B cell (primary cell): ENCODE measurements around the gene TRPM1. TPM values are rescaled to one million over a fixed set of nuclear protein-coding genes. Genes with fewer than 3 reads are reported as not detected.

Experiments
- ATAC-seq: fragments of 200-7000 bp; cut with Tn5 transposase; one replicate; pipeline ENCODE4 v1.10.0; 2021; ENCODE audit warnings: low read depth, mild to moderate bottlenecking, moderate number of reproducible peaks, moderate library complexity
- CTCF ChIA-PET: fragments of 350-600 bp; sonication (Branson Sonifier 250); formaldehyde crosslinking; loops from one replicate; lab custom pipeline; 2021; ENCODE audit warnings: antibody characterized with exemption, inconsistent platforms; lab: Charles Lee
- POLR2A ChIA-PET: fragments of 350-600 bp; sonication (Branson Sonifier 250); formaldehyde crosslinking; loops from one replicate; lab custom pipeline; 2021; ENCODE audit warnings: antibody characterized with exemption; lab: Charles Lee
- DNase-seq: peaks from one replicate; pipeline ENCODE4 v3.0.0; 2013
- H2AFZ ChIP-seq: 2 replicates; pipeline ENCODE4 v1.6.1; 2012; ENCODE audit warnings: mild to moderate bottlenecking, low read depth, low read length; ENCODE audit not compliant: insufficient read depth, poor library complexity, severe bottlenecking
- H3K27ac ChIP-seq, 2 donors: 1 replicate in 1 of 2; 2 replicates in 1 of 2; pipeline ENCODE4 v1.5.1; 2012 to 2013; ENCODE audit warnings: low read length in 2 of 2, mild to moderate bottlenecking in 2 of 2, moderate library complexity in 1 of 2
- H3K27me3 ChIP-seq, 4 experiments: fragments of 200-600 bp in 1 of 4; sonication (generic) in 1 of 4; replicated peaks in 1 of 4; 1 replicate in 2 of 4; 2 replicates in 2 of 4; pipeline versions ENCODE4 v1.6.1 to v1.7.0; 2013 to 2016; ENCODE audit warnings: low read length in 3 of 4, mild to moderate bottlenecking in 2 of 4, mixed read lengths in 1 of 4, moderate library complexity in 1 of 4; ENCODE audit not compliant: insufficient read depth in 4 of 4, control insufficient read depth in 3 of 4; ENCODE audit errors: control extremely low read depth in 1 of 4
- H3K36me3 ChIP-seq, 2 experiments: replicated peaks in 1 of 2; 1 replicate in 1 of 2; 2 replicates in 1 of 2; pipeline versions ENCODE4 v1.6.1 to v1.7.1; 2013; ENCODE audit warnings: low read length in 1 of 2; ENCODE audit not compliant: insufficient read depth in 2 of 2, control insufficient read depth in 1 of 2; ENCODE audit errors: control extremely low read depth in 1 of 2, extremely low read depth in 1 of 2
- H3K4me1 ChIP-seq, 2 donors: fragments of 200-600 bp in 1 of 2; sonication (generic) in 1 of 2; 1 replicate in 1 of 2; 2 replicates in 1 of 2; pipeline versions ENCODE4 v1.5.1 to v1.6.1; 2013 to 2017; ENCODE audit warnings: low read length in 2 of 2; ENCODE audit not compliant: control insufficient read depth in 2 of 2, insufficient read depth in 2 of 2
- H3K4me2 ChIP-seq: replicated peaks from 2 replicates; pipeline ENCODE3; 2012; ENCODE audit warnings: mild to moderate bottlenecking, low read depth, low read length; ENCODE audit not compliant: poor library complexity, severe bottlenecking
- H3K4me3 ChIP-seq, 5 experiments: fragments of 200-600 bp in 1 of 5; sonication (generic) in 1 of 5; 1 replicate in 3 of 5; 2 replicates in 2 of 5; pipeline versions ENCODE4 v1.5.1 to v1.7.0; 2011 to 2016; ENCODE audit warnings: low read length in 4 of 5, mild to moderate bottlenecking in 4 of 5, low read depth in 2 of 5, control low read depth in 1 of 5, moderate library complexity in 1 of 5; ENCODE audit not compliant: insufficient read depth in 1 of 5; ENCODE audit errors: control extremely low read depth in 1 of 5, extremely low read depth in 1 of 5
- H3K79me2 ChIP-seq: fragments of 200-600 bp; sonication (generic); one replicate; pipeline ENCODE4 v1.6.0; 2016; ENCODE audit warnings: low read length; ENCODE audit not compliant: control insufficient read depth, insufficient read depth
- H3K9ac ChIP-seq: fragments of 200-600 bp; sonication (generic); 2 replicates; pipeline ENCODE4 v1.6.1; 2017; ENCODE audit warnings: mild to moderate bottlenecking, low read length, moderate library complexity
- H3K9me3 ChIP-seq, 3 donors: one replicate each; pipeline versions ENCODE4 v1.6.1 to v1.7.1; 2013; ENCODE audit warnings: low read length in 2 of 3; ENCODE audit not compliant: control insufficient read depth in 2 of 3, insufficient read depth in 1 of 3; ENCODE audit errors: control extremely low read depth in 1 of 3
- H4K20me1 ChIP-seq: 2 replicates; pipeline ENCODE4 v1.6.0; 2012; ENCODE audit warnings: mild to moderate bottlenecking, low read length; ENCODE audit not compliant: insufficient read depth, control insufficient read depth, poor library complexity, severe bottlenecking
- H3K27ac Mint-ChIP-seq: one replicate; pipeline ENCODE4 v1.8.0; 2021; ENCODE audit warnings: mixed read lengths
- H3K27me3 Mint-ChIP-seq: one replicate; pipeline ENCODE4 v1.8.0; 2021; ENCODE audit warnings: mixed read lengths
- H3K4me1 Mint-ChIP-seq: one replicate; pipeline ENCODE4 v1.8.0; 2021; ENCODE audit warnings: mixed read lengths
- H3K4me3 Mint-ChIP-seq: one replicate; pipeline ENCODE4 v1.8.0; 2021; ENCODE audit warnings: mixed read lengths
- H3K9me3 Mint-ChIP-seq: one replicate; pipeline ENCODE4 v1.8.0; 2022; ENCODE audit warnings: mixed read lengths; ENCODE audit not compliant: insufficient read depth
- CTCF ChIP-seq: fragments of 200-600 bp; IDR thresholded peaks from one replicate; pipeline ENCODE4 v1.8.0; 2022; ENCODE audit warnings: antibody characterized with exemption, mild to moderate bottlenecking
- EZH2 ChIP-seq: IDR thresholded peaks from 2 replicates; pipeline ENCODE4 v1.6.1; 2012; ENCODE audit warnings: borderline replicate concordance, low read depth, mild to moderate bottlenecking, moderate library complexity, low read length; ENCODE audit not compliant: insufficient read depth, poor library complexity, severe bottlenecking
- WGBS: methylation state at CpG from one replicate; pipeline ENCODE4 v1.1.5; 2013; ENCODE audit warnings: missing lambda C conversion rate; ENCODE audit not compliant: insufficient coverage; 5-methylcytosine and 5-hydroxymethylcytosine counted together
- intact Hi-C: fragments of 100-400 bp; cut with micrococcal nuclease; formaldehyde crosslinking; loops from one replicate; pipeline ENCODE4 v1.10.0; 2022
- polyA plus RNA-seq: library from polyadenylated mRNA; depleted of rRNA; stranded (reverse); fragments of >200 nt; gene quantifications from 2 replicates; pipeline ENCODE4 v1.2.3, GENCODE V29; 2012
- total RNA-seq, 2 donors: library from RNA; stranded (reverse); fragments of 120-200 nt in 1 of 2; gene quantifications; 1 replicate in 1 of 2; 2 replicates in 1 of 2; pipeline versions ENCODE4 v1.2.3 to v1.2.4, GENCODE V29; 2013 to 2022

Gene TRPM1
- total and polyA plus RNA-seq, 2 donors (not counting 1 experiment from before 2014, with no cell fraction given), result 0.07 TPM; not detected in 1

DNA sequence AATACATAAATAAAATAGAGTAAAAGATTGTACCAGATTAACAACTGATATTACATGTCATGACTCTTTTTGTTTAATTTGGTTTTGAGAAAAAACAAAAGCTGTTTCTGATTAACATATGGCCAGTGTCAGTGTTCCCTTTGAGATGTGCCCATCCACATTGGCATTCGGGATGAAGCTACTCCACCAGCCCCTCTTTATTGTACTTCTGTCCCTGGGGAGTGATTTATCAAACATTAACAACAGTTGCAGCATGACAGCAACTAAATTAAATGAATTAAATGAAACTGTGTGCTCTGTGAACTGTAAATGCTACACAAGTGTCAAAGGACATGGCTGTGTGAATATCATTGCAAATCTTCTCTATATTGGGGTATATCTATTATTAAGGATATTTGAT lies 84.2 kb downstream of the TRPM1 start:
- Histone ChIP-seq H3K27ac (no peak overlapping the region), H3K9ac (no peak overlapping the region), H2AFZ (no peak overlapping the region), H3K36me3 (no peaks in the 10 kb centered on the region), H3K27me3 (no peaks in the 10 kb centered on the region), H3K4me1 (peaks cover 54 to 58% of the 10 kb centered on the region in 2 donors), H3K4me2 (no peak overlapping the region), H3K79me2 (no peaks in the 10 kb centered on the region), H4K20me1 (no peaks in the 10 kb centered on the region), H3K4me3 (no peak overlapping the region), H3K9me3 (peaks cover 2 to 10% (median 8%) of the 10 kb centered on the region in 3 donors)
- H3K9me3 Mint-ChIP-seq, result peaks cover 2% of the 10 kb centered on the region
- no peaks in the 10 kb centered on the region for H3K27me3 Mint-ChIP-seq
- ChIA-PET CTCF (interaction anchor here (1.3 to 1.5 kb wide), 2 partner anchors 17 to 418 kb away, joined by 3 read pairs; no protein-coding TSS in a partner anchor), POLR2A (no interaction called here)
- TF ChIP-seq EZH2, result no peak
- TF ChIP-seq CTCF, result no peak
- ATAC-seq (no peak), DNase-seq (no peak)
- H3K4me3 Mint-ChIP-seq, result no peak overlapping the region
- intact Hi-C loops, result no loop called here
- no peak overlapping the region for H3K27ac Mint-ChIP-seq
- WGBS, result no CpG with 5 or more reads among the region's 1 CpG
- H3K4me1 Mint-ChIP-seq, result peaks cover 57% of the 10 kb centered on the region

DNA sequence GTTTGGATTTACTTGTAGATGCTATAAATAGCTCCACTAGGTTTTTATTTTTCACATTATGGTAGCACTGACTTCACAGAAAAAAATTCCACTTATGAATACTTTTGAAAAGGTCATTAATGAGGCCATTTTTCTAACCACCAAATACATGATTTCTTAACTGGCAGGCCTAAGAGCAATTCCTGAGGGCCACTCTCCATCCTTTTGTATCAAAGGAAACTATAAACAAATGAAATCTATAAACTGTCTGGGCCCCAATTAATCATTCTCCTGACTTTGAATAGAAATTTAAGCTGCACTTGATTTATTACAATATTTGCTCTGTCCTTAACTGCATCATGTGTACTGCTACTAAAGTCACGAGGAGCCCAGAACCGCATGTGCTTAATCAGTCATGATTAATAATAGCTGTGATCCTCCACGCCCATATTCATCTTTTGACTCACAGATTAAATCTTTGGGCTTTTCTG lies 85.0 kb downstream of the TRPM1 start:
- Mint-ChIP-seq H3K27me3 (no peaks in the 10 kb centered on the region), H3K27ac (no peak overlapping the region), H3K4me3 (no peak overlapping the region), H3K4me1 (peaks cover 52% of the 10 kb centered on the region), H3K9me3 (peaks cover 2% of the 10 kb centered on the region)
- Histone ChIP-seq H3K36me3 (no peaks in the 10 kb centered on the region), H3K9me3 (peaks cover 5 to 14% (median 14%) of the 10 kb centered on the region in 3 donors), H4K20me1 (no peaks in the 10 kb centered on the region), H2AFZ (no peak overlapping the region), H3K27ac (no peak overlapping the region), H3K4me1 (peaks cover 46 to 51% of the 10 kb centered on the region in 2 donors), H3K27me3 (no peaks in the 10 kb centered on the region), H3K4me2 (no peak overlapping the region), H3K4me3 (no peak overlapping the region), H3K9ac (no peak overlapping the region), H3K79me2 (no peaks in the 10 kb centered on the region)
- CTCF ChIA-PET, result interaction anchor here (1.3 to 1.6 kb wide), 3 partner anchors 9 to 418 kb away, joined by 3 to 5 read pairs (median 3); no protein-coding TSS in a partner anchor
- DNase-seq (no peak), ATAC-seq (no peak)
- POLR2A ChIA-PET, result no interaction called here
- TF ChIP-seq EZH2, result no peak
- TF ChIP-seq CTCF, result no peak
- intact Hi-C loops, result no loop called here
- 71% methylated on average over 1 of the region's 3 CpGs for WGBS
